Measurements from ENCODE around the gene STARD3NL.

DNA sequence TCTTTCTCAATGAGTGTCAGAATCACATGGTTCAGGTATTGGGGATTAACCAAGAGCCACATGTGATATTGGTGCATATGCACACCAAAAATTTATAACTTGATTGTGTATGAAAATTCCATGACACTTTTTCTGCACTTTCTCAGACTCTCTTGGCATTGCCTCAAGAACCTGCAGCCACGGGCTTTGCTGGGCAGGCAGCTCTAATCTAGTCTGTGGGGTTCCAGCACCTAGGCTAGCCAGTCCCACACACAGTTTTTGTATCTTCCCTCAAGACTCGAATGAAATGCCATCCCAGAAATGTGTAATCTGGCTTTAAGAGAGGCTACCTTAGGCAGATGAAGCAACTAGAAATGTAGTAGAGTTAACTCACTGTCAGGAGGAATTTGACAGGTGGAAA, 21.7 kb downstream of the STARD3NL start:
- TF ChIP-seq RORB (CRISPR knock-in tag; IDR thresholded peaks at IDR 0.05) (no peak), ZNF121 (CRISPR knock-in tag; IDR thresholded peaks at IDR 0.05) (no peak), ZSCAN18 (CRISPR knock-in tag; IDR thresholded peaks at IDR 0.05) (no peak), TEAD4 (CRISPR knock-in tag; IDR thresholded peaks at IDR 0.05) (no peak)
- TF ChIP-seq, protein P1, sequence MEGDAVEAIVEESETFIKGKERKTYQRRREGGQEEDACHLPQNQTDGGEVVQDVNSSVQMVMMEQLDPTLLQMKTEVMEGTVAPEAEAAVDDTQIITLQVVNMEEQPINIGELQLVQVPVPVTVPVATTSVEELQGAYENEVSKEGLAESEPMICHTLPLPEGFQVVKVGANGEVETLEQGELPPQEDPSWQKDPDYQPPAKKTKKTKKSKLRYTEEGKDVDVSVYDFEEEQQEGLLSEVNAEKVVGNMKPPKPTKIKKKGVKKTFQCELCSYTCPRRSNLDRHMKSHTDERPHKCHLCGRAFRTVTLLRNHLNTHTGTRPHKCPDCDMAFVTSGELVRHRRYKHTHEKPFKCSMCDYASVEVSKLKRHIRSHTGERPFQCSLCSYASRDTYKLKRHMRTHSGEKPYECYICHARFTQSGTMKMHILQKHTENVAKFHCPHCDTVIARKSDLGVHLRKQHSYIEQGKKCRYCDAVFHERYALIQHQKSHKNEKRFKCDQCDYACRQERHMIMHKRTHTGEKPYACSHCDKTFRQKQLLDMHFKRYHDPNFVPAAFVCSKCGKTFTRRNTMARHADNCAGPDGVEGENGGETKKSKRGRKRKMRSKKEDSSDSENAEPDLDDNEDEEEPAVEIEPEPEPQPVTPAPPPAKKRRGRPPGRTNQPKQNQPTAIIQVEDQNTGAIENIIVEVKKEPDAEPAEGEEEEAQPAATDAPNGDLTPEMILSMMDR (IDR thresholded peaks at IDR 0.05) = no peak
- TF ChIP-seq, protein P2, sequence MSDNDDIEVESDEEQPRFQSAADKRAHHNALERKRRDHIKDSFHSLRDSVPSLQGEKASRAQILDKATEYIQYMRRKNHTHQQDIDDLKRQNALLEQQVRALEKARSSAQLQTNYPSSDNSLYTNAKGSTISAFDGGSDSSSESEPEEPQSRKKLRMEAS (CRISPR knock-in tag; IDR thresholded peaks at IDR 0.05) = no peak
